Chondrocyte (in vitro differentiated cells): ENCODE results near the gene ANKMY2. TPM values are rescaled to one million over a fixed set of nuclear protein-coding genes. Genes with fewer than 3 reads are reported as not detected.

Experiments
- DNase-seq: peaks from one replicate; pipeline ENCODE4 v3.0.0; 2021; ENCODE audit warnings: mixed read lengths, low spot score
- H3K27ac Mint-ChIP-seq: one replicate; pipeline ENCODE4 v1.8.0; 2021; ENCODE audit warnings: mild to moderate bottlenecking, moderate library complexity, mixed read lengths; ENCODE audit not compliant: unreplicated experiment
- H3K27me3 Mint-ChIP-seq: 2 replicates; pipeline ENCODE4 v1.8.0; 2021; ENCODE audit warnings: low read depth, mixed read lengths
- H3K36me3 Mint-ChIP-seq: 2 replicates; pipeline ENCODE4 v1.8.0; 2021; ENCODE audit warnings: low read depth, mixed read lengths
- H3K4me1 Mint-ChIP-seq: 2 replicates; pipeline ENCODE4 v1.8.0; 2021; ENCODE audit warnings: low read depth, mild to moderate bottlenecking, mixed read lengths
- H3K4me3 Mint-ChIP-seq: one replicate; pipeline ENCODE4 v1.8.0; 2021; ENCODE audit warnings: mild to moderate bottlenecking, moderate library complexity, mixed read lengths; ENCODE audit not compliant: unreplicated experiment
- H3K9me3 Mint-ChIP-seq: 2 replicates; pipeline ENCODE4 v1.8.0; 2021; ENCODE audit warnings: low read depth, mixed read lengths
- total RNA-seq: library from RNA; stranded (reverse); gene quantifications from 3 replicates; pipeline ENCODE4 v1.2.1, GENCODE V29; 2021
- TF ChIP-seq, protein P1 (sequence below): fragments of 200-600 bp; sonication (generic); IDR thresholded peaks from 2 replicates; pipeline ENCODE4 v1.5.0; 2021; ENCODE audit warnings: antibody characterized with exemption, mild to moderate bottlenecking, moderate library complexity

ANKMY2 gene
- total RNA-seq, 1 donor from 2014 or later: 23.3 TPM

DNA sequence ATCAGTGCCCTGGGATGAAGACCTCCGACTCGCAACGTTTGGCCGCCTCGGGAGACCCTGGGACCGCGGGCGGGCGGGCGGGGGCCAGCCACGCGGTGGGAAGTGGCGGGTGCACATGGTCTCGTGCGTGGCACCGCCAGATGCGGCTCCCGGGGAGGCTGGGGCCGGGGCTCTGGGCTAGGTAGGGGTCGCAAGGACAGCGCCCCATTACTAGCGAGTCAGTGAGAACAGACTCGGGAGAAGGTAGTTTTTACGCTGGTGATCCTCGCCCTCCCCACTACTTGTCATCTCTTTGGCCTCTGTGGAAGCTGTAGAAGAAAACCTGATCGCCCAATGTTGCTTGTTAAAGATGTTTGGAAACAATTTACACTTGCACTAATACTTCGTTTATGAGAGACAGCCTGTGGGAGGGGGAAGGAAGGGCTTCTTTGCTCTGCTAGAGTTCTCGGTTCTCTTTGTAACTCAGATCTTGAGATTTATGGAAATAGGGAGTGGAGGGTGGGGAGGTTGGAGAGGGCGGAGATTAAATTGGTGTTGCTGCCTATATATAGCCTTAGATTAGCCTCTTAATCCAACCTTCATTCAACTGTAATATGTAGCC lies 1.0 kb upstream of the ANKMY2 start:
- Mint-ChIP-seq H3K27ac (peak overlapping the region; percentile 100), H3K36me3 (no peaks in the 10 kb centered on the region), H3K9me3 (no peaks in the 10 kb centered on the region), H3K4me3 (peak overlapping the region; percentile 99), H3K27me3 (no peaks in the 10 kb centered on the region), H3K4me1 (peaks cover 66% of the 10 kb centered on the region)
- TF ChIP-seq, protein P1, sequence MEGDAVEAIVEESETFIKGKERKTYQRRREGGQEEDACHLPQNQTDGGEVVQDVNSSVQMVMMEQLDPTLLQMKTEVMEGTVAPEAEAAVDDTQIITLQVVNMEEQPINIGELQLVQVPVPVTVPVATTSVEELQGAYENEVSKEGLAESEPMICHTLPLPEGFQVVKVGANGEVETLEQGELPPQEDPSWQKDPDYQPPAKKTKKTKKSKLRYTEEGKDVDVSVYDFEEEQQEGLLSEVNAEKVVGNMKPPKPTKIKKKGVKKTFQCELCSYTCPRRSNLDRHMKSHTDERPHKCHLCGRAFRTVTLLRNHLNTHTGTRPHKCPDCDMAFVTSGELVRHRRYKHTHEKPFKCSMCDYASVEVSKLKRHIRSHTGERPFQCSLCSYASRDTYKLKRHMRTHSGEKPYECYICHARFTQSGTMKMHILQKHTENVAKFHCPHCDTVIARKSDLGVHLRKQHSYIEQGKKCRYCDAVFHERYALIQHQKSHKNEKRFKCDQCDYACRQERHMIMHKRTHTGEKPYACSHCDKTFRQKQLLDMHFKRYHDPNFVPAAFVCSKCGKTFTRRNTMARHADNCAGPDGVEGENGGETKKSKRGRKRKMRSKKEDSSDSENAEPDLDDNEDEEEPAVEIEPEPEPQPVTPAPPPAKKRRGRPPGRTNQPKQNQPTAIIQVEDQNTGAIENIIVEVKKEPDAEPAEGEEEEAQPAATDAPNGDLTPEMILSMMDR: peak; percentile 11
- DNase-seq: no peak

DNA sequence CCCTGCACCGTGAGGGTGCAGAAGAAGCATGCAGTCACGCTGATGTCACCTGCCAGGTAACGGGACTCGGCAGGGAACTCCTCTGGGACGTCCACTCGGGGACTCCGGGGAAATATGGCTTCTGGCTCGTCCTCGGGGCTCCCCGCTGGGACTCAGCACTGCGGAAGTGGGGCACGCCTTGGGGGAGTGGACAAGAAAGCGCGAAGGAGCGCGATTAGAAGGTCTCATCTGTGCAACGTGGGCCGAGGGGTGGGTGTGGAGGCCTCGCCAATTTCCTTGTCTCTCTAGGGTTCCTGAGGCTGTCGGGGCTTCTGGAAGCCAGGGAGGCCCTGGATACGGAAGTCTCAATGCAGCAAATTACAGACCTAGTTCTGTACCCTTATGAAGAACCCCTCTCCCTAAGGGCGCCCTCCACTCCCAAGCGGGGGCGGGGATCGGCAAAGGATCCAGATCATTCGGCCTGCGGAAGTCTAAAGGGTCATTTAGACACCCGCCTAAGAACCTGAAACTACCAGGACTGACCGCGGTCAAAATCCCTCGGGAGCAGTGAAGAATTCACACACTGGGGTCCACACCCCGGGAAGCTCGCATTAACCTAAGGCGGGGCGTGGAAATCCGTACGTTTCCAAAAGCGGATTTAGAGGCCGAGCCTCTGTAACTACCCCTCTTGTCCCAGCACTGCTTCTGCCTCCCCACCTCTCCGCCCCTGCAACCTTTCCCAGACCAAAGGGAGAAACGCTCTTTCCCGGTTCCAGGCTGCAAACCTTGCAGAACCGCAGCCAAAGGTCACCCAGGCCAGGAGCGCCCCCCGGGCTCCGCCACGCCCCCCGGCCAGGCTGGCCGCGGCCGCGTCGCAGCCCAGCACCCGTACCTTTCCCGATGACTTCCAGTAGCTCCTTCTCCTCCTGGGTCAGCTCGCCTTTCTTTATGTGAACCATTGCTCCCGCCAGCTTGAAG lies 640 bp downstream of the ANKMY2 start:
- peak; percentile 81 for DNase-seq
- TF ChIP-seq, protein P1: no peak
- Mint-ChIP-seq H3K4me1 (peaks cover 56% of the 10 kb centered on the region), H3K36me3 (no peaks in the 10 kb centered on the region), H3K9me3 (no peaks in the 10 kb centered on the region), H3K27me3 (no peaks in the 10 kb centered on the region), H3K27ac (peak overlapping the region; percentile 100), H3K4me3 (peak overlapping the region; percentile 99)

DNA sequence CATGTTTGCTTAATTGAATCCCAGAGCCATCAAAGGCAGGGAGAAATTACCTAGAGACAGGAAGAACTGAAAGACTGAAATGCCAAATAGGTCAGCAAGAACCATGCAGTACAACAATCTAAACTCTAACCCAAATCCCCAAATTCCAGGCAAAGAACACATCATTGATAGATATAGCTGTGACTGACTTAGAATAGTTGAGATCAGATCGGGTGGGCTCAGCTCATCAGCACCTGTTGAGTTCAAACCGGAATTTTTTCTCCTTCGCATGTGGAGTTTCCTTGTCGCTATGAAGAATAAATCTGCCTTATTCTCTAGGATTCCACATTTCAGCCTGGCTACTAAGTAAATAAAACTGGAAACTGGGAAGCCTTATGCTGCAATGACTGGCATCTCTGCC lies 1.4 kb downstream of the ANKMY2 start:
- Mint-ChIP-seq H3K27me3 (no peaks in the 10 kb centered on the region), H3K4me1 (peaks cover 49% of the 10 kb centered on the region), H3K9me3 (no peaks in the 10 kb centered on the region), H3K36me3 (no peaks in the 10 kb centered on the region), H3K27ac (peak overlapping the region; percentile 100), H3K4me3 (peak overlapping the region; percentile 99)
- DNase-seq: no peak
- TF ChIP-seq, protein P1: no peak

DNA sequence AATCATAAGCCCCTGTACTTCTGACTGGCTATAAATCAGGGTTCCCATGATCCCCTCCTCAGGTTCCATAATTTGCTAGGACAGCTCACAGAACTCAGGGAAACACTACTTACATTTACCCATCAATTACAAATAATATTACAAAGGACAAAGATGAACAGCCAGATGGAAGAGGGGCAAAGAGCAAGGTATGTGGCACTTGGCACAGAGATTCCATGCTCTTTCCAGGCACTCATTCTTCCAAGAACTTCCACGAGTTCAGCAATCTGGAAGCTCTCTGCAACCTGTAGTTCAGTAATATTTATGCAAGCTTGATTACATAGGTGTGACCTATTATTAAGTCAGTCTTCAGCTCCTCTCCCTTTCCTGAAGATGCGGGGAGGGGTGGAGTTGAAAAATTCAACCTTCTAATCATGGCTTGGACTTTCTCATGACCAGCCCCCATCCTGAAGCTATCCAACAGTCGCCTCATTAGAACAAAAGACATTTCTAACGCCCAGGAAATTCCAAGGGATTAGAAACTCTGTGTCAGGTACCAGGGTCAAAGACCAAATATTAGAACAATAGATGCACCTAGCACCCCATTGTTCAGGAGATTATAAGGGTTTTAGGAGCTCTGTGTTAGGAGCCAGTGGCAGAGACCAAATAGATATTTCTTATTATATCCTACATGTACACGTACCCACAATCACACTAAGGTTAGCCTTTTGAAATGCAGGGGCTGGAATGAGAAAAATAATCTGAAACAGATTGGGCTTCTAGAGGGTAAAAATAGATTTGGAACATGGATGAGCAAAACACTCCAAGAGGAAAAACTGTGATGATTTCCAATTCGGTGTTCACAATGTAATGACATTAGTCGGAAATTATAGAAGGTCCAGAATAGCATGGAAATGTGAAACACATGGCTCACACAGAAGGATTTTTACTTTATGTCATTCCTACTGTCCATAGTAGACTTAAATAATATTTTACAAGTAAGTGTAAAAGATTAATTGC lies 7.0 kb downstream of the ANKMY2 start:
- no peak for DNase-seq
- Mint-ChIP-seq H3K9me3 (no peaks in the 10 kb centered on the region), H3K4me1 (peaks cover 37% of the 10 kb centered on the region), H3K4me3 (no peak overlapping the region), H3K27me3 (no peaks in the 10 kb centered on the region), H3K27ac (no peak overlapping the region), H3K36me3 (peaks cover 5% of the 10 kb centered on the region)
- TF ChIP-seq, protein P1: no peak
